Measurements from ENCODE around the gene ARHGAP42. TPM values are rescaled to one million over a fixed set of nuclear protein-coding genes. Genes with fewer than 3 reads are reported as not detected.
A peak's percentile ranks its signal among the peaks of the same experiment; 100 is the strongest.

The ARHGAP42 gene
- total and polyA plus RNA-seq, 8 donors, result 0.76 to 4.9 (median 1.8) TPM

DNA sequence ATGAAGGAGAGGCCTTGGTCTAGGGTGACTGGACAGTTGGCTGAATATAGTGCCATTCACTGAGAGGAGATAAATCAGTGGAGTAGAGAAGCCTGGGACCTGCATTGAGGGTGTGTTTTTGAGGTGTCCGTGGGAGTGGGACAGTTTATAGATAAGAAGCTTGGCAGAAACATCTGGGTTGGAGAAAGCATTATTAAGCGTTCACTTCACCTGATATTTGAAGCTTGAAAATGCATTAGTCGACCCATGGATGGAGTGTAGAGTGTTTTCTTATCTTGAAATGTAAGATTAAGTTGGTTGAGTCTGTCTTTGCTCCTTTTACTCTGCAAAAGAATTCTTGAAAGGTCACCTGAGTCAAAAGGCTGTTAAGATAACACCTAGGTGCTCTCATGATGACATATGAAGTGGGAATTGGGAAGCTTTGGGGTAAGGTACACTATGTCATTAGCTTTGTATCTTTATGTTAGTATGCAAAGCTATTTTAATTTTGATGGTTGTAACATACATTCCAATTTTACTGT is 160.7 kb downstream of the ARHGAP42 start:
- Histone ChIP-seq H3K4me1 (peaks cover 6 to 8% (median 7%) of the 10 kb centered on the region in 3 donors), H3K27ac (no peak overlapping the region), H3K36me3 (no peaks in the 10 kb centered on the region), H3K9me3 (no peaks in the 10 kb centered on the region), H3K27me3 (no peaks in the 10 kb centered on the region), H3K4me3 (no peak overlapping the region)
- TF ChIP-seq, protein P1, sequence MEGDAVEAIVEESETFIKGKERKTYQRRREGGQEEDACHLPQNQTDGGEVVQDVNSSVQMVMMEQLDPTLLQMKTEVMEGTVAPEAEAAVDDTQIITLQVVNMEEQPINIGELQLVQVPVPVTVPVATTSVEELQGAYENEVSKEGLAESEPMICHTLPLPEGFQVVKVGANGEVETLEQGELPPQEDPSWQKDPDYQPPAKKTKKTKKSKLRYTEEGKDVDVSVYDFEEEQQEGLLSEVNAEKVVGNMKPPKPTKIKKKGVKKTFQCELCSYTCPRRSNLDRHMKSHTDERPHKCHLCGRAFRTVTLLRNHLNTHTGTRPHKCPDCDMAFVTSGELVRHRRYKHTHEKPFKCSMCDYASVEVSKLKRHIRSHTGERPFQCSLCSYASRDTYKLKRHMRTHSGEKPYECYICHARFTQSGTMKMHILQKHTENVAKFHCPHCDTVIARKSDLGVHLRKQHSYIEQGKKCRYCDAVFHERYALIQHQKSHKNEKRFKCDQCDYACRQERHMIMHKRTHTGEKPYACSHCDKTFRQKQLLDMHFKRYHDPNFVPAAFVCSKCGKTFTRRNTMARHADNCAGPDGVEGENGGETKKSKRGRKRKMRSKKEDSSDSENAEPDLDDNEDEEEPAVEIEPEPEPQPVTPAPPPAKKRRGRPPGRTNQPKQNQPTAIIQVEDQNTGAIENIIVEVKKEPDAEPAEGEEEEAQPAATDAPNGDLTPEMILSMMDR (IDR thresholded peaks at IDR 0.05), result no peak
- FAIRE-seq, result no peak
- ATAC-seq, result no peak
- intact Hi-C loops (cut with DNase I), result no loop called here
- no peak for DNase-seq
- 75 to 78% methylated on average over 3 of the region's 3 CpGs for WGBS, 2 donors

DNA sequence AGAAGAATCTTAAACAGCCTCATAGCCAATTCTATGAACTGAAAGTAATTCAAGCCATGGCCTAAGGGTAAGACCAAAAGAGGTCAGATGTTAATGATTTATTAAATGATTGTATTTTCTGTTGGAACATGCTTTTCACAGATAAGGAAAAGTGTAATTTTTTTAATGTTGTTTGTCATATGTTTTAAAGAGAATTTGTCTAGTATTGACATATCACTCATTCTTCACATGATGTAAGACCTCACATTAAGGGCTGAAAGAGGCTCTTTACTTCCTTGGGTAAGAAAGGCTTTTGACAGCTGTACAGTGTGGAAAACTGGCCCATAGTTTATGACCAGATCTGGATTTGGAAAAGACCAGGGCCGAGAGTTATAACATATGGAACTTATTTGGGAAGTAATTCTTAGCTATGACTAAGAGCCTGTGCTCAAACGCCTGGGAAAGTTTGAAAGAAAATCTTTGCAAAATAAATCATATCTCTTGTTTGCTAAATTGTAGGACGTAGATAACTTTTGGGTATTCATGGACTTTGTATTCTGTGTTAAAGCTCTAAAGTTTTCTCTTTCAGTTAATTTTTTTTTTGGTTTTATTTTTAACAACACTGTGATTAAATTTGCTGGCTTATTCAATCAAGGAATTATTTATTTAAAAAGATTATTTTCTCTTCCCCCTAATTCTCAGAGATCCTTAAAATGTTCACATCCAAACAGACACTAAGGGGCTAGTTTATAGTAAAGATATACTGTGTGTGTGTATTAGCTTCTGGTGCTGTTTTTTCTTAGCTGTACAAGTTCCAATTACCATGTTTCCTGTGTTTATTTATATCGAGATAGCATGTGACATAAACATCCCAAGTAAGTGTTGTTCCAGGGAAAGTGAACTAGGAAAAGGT is 162.2 kb downstream of the ARHGAP42 start:
- Histone ChIP-seq H3K27ac (no peak overlapping the region), H3K4me1 (peaks cover 6 to 8% (median 7%) of the 10 kb centered on the region in 3 donors), H3K9me3 (no peaks in the 10 kb centered on the region), H3K36me3 (no peaks in the 10 kb centered on the region), H3K4me3 (no peak overlapping the region), H3K27me3 (no peaks in the 10 kb centered on the region)
- peak; percentile 65 for FAIRE-seq
- 8 to 12% methylated on average over 4 of the region's 4 CpGs for WGBS, 2 donors
- intact Hi-C loops (cut with DNase I), result no loop called here
- no peak for DNase-seq
- TF ChIP-seq, protein P1 (IDR thresholded peaks at IDR 0.05), result no peak
- peak; percentile 43 to 71 (median 69) for ATAC-seq

DNA sequence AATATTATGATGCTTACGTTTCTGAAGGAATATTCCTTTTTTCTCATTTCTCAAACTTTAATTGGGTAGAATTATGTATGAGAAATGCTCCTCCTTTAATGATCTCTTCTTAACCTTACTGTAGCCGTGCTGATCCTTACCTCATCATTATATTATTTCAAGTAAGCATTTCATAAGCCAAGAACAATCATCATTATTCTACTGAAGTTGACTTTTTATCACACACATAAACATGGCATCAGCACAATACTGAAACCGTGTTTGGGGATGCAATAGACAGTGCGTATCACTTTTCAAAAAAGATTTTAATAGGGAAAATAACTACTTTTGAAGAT is 162.8 kb downstream of the ARHGAP42 start:
- Histone ChIP-seq H3K27me3 (no peaks in the 10 kb centered on the region), H3K9me3 (no peaks in the 10 kb centered on the region), H3K36me3 (no peaks in the 10 kb centered on the region), H3K4me3 (no peak overlapping the region), H3K27ac (no peak overlapping the region), H3K4me1 (peaks cover 6 to 8% (median 7%) of the 10 kb centered on the region in 3 donors)
- TF ChIP-seq, protein P1 (IDR thresholded peaks at IDR 0.05), result no peak
- 69 to 73% methylated on average over 4 of the region's 4 CpGs for WGBS, 2 donors
- no peak for DNase-seq
- intact Hi-C loops (cut with DNase I), result loop anchor here in 1 of 3 donors (10.0 kb wide), 1 partner anchor 275 kb away; no protein-coding TSS in a partner anchor
- ATAC-seq, result no peak
- FAIRE-seq, result no peak

DNA sequence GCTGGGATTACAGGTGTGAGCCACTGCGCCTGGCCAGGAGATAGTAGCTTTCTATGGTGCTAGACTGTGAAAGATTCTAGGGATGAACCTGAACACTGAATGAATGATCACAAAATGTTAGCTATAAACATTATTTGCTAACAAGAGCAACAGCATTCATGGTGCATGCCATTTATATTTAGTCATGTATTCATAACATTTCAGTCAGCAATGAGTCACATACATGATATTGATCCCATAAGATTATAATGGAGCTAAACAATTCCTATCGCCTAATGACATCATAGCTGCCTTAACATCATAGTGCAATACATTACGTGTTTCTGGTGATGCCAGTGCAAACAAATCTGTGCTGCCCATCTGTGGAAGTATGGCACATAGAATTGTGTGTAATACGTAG is 164.1 kb downstream of the ARHGAP42 start:
- no peaks in the 10 kb centered on the region for H3K36me3 ChIP-seq
- 81 to 91% methylated on average over 4 of the region's 4 CpGs for WGBS, 2 donors
- TF ChIP-seq, protein P1 (IDR thresholded peaks at IDR 0.05), result no peak
- no peak overlapping the region for H3K27ac ChIP-seq
- peaks cover 6 to 8% (median 7%) of the 10 kb centered on the region in 3 donors for H3K4me1 ChIP-seq
- no peaks in the 10 kb centered on the region for H3K9me3 ChIP-seq
- no peak for DNase-seq
- H3K27me3 ChIP-seq, result no peaks in the 10 kb centered on the region
- H3K4me3 ChIP-seq, result no peak overlapping the region
- FAIRE-seq, result no peak
- no peak for ATAC-seq
- intact Hi-C loops (cut with DNase I), result loop anchor here in 1 of 3 donors (10.0 kb wide), 1 partner anchor 276 kb away; no protein-coding TSS in a partner anchor
